H1 (cell line): Measurements from ENCODE around the gene HDHD3.

Experiments used
- EGR1 ChIP-seq: IDR thresholded peaks from 2 replicates; pipeline ENCODE4 v1.6.1; 2011; ENCODE audit warnings: low read depth, low read length, borderline replicate concordance
- EP300 ChIP-seq, 2 experiments: IDR thresholded peaks; 1 replicate in 1 of 2; 2 replicates in 1 of 2; pipeline ENCODE4 v1.6.1; 2011 to 2012; ENCODE audit warnings: low read depth in 2 of 2, low read length in 2 of 2, mild to moderate bottlenecking in 2 of 2, borderline replicate concordance in 1 of 2, inconsistent platforms in 1 of 2, moderate library complexity in 1 of 2
- EZH2 ChIP-seq: fragments of 200-600 bp; sonication (generic); IDR thresholded peaks from 2 replicates; pipeline ENCODE4 v1.7.1; 2012; ENCODE audit warnings: low read depth, mild to moderate bottlenecking, moderate library complexity, low read length, inconsistent platforms; ENCODE audit not compliant: severe bottlenecking
- POLR2A ChIP-seq, 2 experiments: IDR thresholded peaks; 1 replicate in 1 of 2; 2 replicates in 1 of 2; pipeline ENCODE4 v1.6.1; 2011; ENCODE audit warnings: low read depth in 2 of 2, low read length in 2 of 2, mild to moderate bottlenecking in 2 of 2; ENCODE audit errors: control extremely low read depth in 1 of 2
- RAD21 ChIP-seq, 2 experiments: IDR thresholded peaks in 1 of 2; conservative IDR thresholded peaks in 1 of 2; 2 replicates each; pipeline ENCODE4 v1.6.1; 2011; ENCODE audit warnings: low read depth in 2 of 2, low read length in 2 of 2, improper control_type of control experiment in 1 of 2, inconsistent platforms in 1 of 2, mild to moderate bottlenecking in 1 of 2, moderate library complexity in 1 of 2
- RXRA ChIP-seq: IDR thresholded peaks from 2 replicates; pipeline ENCODE4 v1.6.1; 2011; ENCODE audit warnings: low read depth, mild to moderate bottlenecking, low read length, moderate library complexity; ENCODE audit not compliant: insufficient read depth
- SP1 ChIP-seq: IDR thresholded peaks from 2 replicates; pipeline ENCODE4 v1.6.1; 2011; ENCODE audit warnings: low read depth, low read length
- ZNF274 ChIP-seq: IDR thresholded peaks from 2 replicates; pipeline ENCODE4 v1.7.0; 2012; ENCODE audit warnings: low read length, borderline replicate concordance; ENCODE audit errors: extremely low read depth
- TF ChIP-seq, protein P1 (sequence below), 3 experiments: IDR thresholded peaks; 1 replicate in 2 of 3; 2 replicates in 1 of 3; pipeline versions ENCODE4 v1.5.1 to v1.6.1; 2011; ENCODE audit warnings: low read length in 3 of 3, mild to moderate bottlenecking in 3 of 3, inconsistent platforms in 2 of 3, low read depth in 1 of 3, moderate library complexity in 1 of 3; ENCODE audit not compliant: insufficient read depth in 1 of 3; ENCODE audit errors: control extremely low read depth in 1 of 3
- TF ChIP-seq, protein P2 (sequence below): IDR thresholded peaks from 2 replicates; pipeline ENCODE4 v1.6.1; 2011; ENCODE audit warnings: low read depth, mild to moderate bottlenecking, low read length; ENCODE audit not compliant: insufficient read depth

DNA sequence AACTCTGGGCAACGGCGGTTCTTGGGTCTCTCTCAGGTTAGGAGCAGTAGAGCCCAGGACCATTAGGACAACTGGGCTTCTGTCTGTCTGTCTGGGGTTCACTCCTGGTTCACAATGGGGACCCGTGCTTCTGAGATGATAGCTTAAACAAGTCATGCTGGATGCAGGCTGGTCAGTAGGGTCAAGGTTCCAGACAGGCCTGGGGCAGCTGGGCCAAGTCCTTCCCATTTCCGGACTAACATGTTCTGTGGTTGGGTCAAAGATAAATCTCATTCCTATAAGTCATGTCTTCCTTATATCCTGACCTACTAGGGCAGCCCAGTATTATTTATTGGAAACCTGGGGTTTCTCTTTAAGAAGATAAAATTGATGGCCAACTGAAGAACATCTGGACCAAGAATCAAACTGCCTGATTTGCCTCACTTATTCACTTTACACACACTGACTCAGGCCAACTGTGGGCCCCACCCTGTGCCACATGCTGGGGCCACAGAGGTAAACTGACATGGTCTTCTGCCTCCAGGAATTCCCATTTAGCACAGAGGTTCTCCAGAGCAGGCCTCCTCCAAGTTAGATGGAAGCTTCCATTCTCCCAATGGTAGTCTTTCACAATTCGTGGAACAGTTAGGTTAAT is 8.3 kb downstream of the HDHD3 start:
- TF ChIP-seq ZNF274, result no peak
- no peak for TF ChIP-seq SP1
- TF ChIP-seq, protein P1, sequence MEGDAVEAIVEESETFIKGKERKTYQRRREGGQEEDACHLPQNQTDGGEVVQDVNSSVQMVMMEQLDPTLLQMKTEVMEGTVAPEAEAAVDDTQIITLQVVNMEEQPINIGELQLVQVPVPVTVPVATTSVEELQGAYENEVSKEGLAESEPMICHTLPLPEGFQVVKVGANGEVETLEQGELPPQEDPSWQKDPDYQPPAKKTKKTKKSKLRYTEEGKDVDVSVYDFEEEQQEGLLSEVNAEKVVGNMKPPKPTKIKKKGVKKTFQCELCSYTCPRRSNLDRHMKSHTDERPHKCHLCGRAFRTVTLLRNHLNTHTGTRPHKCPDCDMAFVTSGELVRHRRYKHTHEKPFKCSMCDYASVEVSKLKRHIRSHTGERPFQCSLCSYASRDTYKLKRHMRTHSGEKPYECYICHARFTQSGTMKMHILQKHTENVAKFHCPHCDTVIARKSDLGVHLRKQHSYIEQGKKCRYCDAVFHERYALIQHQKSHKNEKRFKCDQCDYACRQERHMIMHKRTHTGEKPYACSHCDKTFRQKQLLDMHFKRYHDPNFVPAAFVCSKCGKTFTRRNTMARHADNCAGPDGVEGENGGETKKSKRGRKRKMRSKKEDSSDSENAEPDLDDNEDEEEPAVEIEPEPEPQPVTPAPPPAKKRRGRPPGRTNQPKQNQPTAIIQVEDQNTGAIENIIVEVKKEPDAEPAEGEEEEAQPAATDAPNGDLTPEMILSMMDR (IDR thresholded peaks at IDR 0.05; ENCODE audit: control extremely low read depth in 1 of 3, insufficient read depth in 1 of 3, low read depth in 1 of 3, low read length in 3 of 3), result no peak
- TF ChIP-seq RAD21 (IDR thresholded peaks at IDR 0.05 in 1 of 2, conservative IDR thresholded peaks at IDR 0.05 in 1 of 2; ENCODE audit: low read depth in 2 of 2, low read length in 2 of 2), result no peak
- TF ChIP-seq EP300 (IDR thresholded peaks at IDR 0.05; ENCODE audit: borderline replicate concordance in 1 of 2, low read depth in 2 of 2, low read length in 2 of 2), result no peak
- no peak for TF ChIP-seq EGR1
- TF ChIP-seq EZH2, result no peak
- TF ChIP-seq POLR2A (IDR thresholded peaks at IDR 0.05; ENCODE audit: control extremely low read depth in 1 of 2, low read depth in 2 of 2, low read length in 2 of 2), result no peak
- TF ChIP-seq RXRA, result no peak
- TF ChIP-seq, protein P2, sequence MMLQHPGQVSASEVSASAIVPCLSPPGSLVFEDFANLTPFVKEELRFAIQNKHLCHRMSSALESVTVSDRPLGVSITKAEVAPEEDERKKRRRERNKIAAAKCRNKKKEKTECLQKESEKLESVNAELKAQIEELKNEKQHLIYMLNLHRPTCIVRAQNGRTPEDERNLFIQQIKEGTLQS, result no peak
